K562 (cell line): ENCODE results near the gene DIP2C. TPM values are rescaled to one million over a fixed set of nuclear protein-coding genes. Genes with fewer than 3 reads are reported as not detected.
"Not testable (repeated sequence)": the region's sequence is repeated elsewhere in the genome, so short reads cannot be mapped to it uniquely, and the experiment has no call there.

ENCODE experiments used
- ATAC-seq: fragments of 200-7000 bp; cut with Tn5 transposase; 3 replicates; pipeline ENCODE4 v1.9.1; 2020; ENCODE audit warnings: moderate library complexity
- BruUV-seq: library from RNA; stranded (reverse); fragments of 400-500 nt; replicated peaks from 2 replicates; lab custom pipeline; 2021; lab: Mats Ljungman, UMichigan
- CTCF ChIA-PET: fragments of 300-600 bp; formaldehyde crosslinking; extraction: SDS; loops from one replicate; lab custom pipeline; 2021; ENCODE audit warnings: low intra/inter-chr PET ratio; lab: Yijun Ruan, JAX
- POLR2A ChIA-PET: fragments of 300-600, 350-650 bp; sonication (Branson Sonifier 250); formaldehyde crosslinking; extraction: SDS; loops from one replicate; lab custom pipeline; 2021; ENCODE audit warnings: antibody characterized with exemption, inconsistent platforms; lab: Yijun Ruan, JAX
- DNase-seq, 4 experiments: peaks; one replicate each; pipeline versions ENCODE4 v3.0.0 to v3.0.0-alpha.2; 2011 to 2018; ENCODE audit warnings: low spot score in 3 of 4, mixed read lengths in 3 of 4; ENCODE audit errors: extremely low read depth in 1 of 4
- FAIRE-seq: peaks from 2 replicates; lab custom pipeline; 2011; peaks lifted over from hg19 to GRCh38; lab: Jason Lieb, UNC
- H2AFZ ChIP-seq: 2 replicates; pipeline ENCODE4 v1.6.0; 2011; ENCODE audit warnings: low read depth, low read length, control low read depth, inconsistent platforms
- H3K27ac ChIP-seq: fragments of 200-600 bp; 3 replicates; pipeline ENCODE4 v1.8.0; 2011; ENCODE audit warnings: low read depth, mild to moderate bottlenecking, control low read depth, inconsistent platforms, low read length, moderate library complexity, mixed read lengths; ENCODE audit errors: extremely low read depth
- H3K27me3 ChIP-seq, 2 experiments: fragments of 300-600 bp in 1 of 2; 2 replicates in 1 of 2; 3 replicates in 1 of 2; pipeline versions ENCODE4 v1.6.0 to v1.8.0; 2011; ENCODE audit warnings: inconsistent platforms in 2 of 2, low read length in 2 of 2, mild to moderate bottlenecking in 1 of 2, mixed read lengths in 1 of 2, moderate library complexity in 1 of 2; ENCODE audit not compliant: control insufficient read depth in 2 of 2, insufficient read depth in 2 of 2
- H3K36me3 ChIP-seq: fragments of 300-600 bp; 3 replicates; pipeline ENCODE4 v1.8.0; 2011; ENCODE audit warnings: mild to moderate bottlenecking, low read length, inconsistent platforms; ENCODE audit not compliant: control insufficient read depth, insufficient read depth
- H3K4me1 ChIP-seq, 2 experiments: fragments of 200-600 bp in 1 of 2; replicated peaks in 1 of 2; 2 replicates in 1 of 2; 3 replicates in 1 of 2; pipeline versions ENCODE4 v1.5.1 to v1.8.0; 2011; ENCODE audit warnings: inconsistent platforms in 2 of 2, low read length in 2 of 2, mild to moderate bottlenecking in 1 of 2, mixed read lengths in 1 of 2, moderate library complexity in 1 of 2; ENCODE audit not compliant: control insufficient read depth in 2 of 2, insufficient read depth in 2 of 2
- H3K4me2 ChIP-seq: 2 replicates; pipeline ENCODE4 v1.6.1; 2011; ENCODE audit warnings: low read length, control low read depth, inconsistent platforms, mixed read lengths; ENCODE audit not compliant: insufficient read depth
- H3K4me3 ChIP-seq: fragments of 200-600 bp; sonication (generic), shearing (Covaris generic); 2 replicates; pipeline ENCODE4 v1.5.1; 2016; ENCODE audit warnings: control low read depth, inconsistent platforms
- H3K79me2 ChIP-seq: fragments of 200-600 bp; 3 replicates; pipeline ENCODE4 v1.8.0; 2011; ENCODE audit warnings: low read length, inconsistent platforms; ENCODE audit not compliant: control insufficient read depth, insufficient read depth
- H3K9ac ChIP-seq, 2 experiments: 2 replicates each; pipeline versions ENCODE4 v1.6.0 to v1.6.1; 2011; ENCODE audit warnings: low read depth in 2 of 2, low read length in 2 of 2, control low read depth in 1 of 2, inconsistent platforms in 1 of 2, mild to moderate bottlenecking in 1 of 2, mixed read lengths in 1 of 2; ENCODE audit not compliant: insufficient read depth in 1 of 2
- H3K9me1 ChIP-seq: one replicate; pipeline ENCODE4 v1.6.0; 2011; ENCODE audit warnings: inconsistent platforms, mild to moderate bottlenecking, low read length, moderate library complexity; ENCODE audit not compliant: control insufficient read depth, insufficient read depth
- H3K9me3 ChIP-seq: replicated peaks from 2 replicates; pipeline ENCODE4 v1.5.1; 2011; ENCODE audit warnings: low read depth, low read length, inconsistent platforms; ENCODE audit not compliant: control insufficient read depth, insufficient read depth
- H4K20me1 ChIP-seq: replicated peaks from 2 replicates; pipeline ENCODE4 v1.6.1; 2011; ENCODE audit warnings: low read length, inconsistent platforms, mixed read lengths; ENCODE audit not compliant: control insufficient read depth, insufficient read depth
- CREM ChIP-seq: IDR thresholded peaks from 2 replicates; pipeline ENCODE4 v1.6.1; 2014; ENCODE audit warnings: antibody characterized with exemption, low read depth
- TAF7 ChIP-seq: fragments of 450-650 bp; IDR thresholded peaks from 2 replicates; pipeline ENCODE4 v1.6.1; 2016; ENCODE audit warnings: missing genetic modification characterization, missing compliant biosample characterization
- TEAD4 ChIP-seq, 2 experiments: sonication (generic) in 1 of 2; formaldehyde crosslinking in 1 of 2; IDR thresholded peaks; 2 replicates each; pipeline versions ENCODE4 v1.6.1 to v1.8.0; 2012 to 2022; ENCODE audit warnings: borderline replicate concordance in 1 of 2, inconsistent platforms in 1 of 2, low read length in 1 of 2, mild to moderate bottlenecking in 1 of 2, missing genetic modification reagents in 1 of 2
- ZNF583 ChIP-seq: fragments of 250-450 bp; sonication (Bioruptor Pico); IDR thresholded peaks from 2 replicates; pipeline ENCODE4 v1.4.0; 2020
- WGBS: fragments of 100-300 bp; shearing (Covaris generic); methylation state at CpG from one replicate; pipeline ENCODE4 v1.1.6; 2016; ENCODE audit warnings: low coverage, mixed read lengths; ENCODE audit not compliant: insufficient coverage; ENCODE audit errors: missing lambda C conversion rate; 5-methylcytosine and 5-hydroxymethylcytosine counted together
- in situ Hi-C: fragments of 300-500 bp; cut with MboI; formaldehyde crosslinking; loops from 4 replicates; pipeline ENCODE4 v1.15.0; 2018; ENCODE audit warnings: inconsistent platforms, mixed read lengths
- intact Hi-C: fragments of 100-400 bp; cut with micrococcal nuclease; formaldehyde crosslinking; loops from 2 replicates; pipeline ENCODE4 v1.14.2; 2022
- polyA plus RNA-seq, 8 experiments: library from polyadenylated mRNA; depleted of rRNA in 4 of 8; stranded (reverse) in 5 of 8; unstranded in 3 of 8; fragments of >200 nt; fragmentation: Nextera tagmentation in 2 of 8; fragmentation: Illumina TruSeq in 1 of 8; extraction: Ambion mirVana in 2 of 8; extraction: Trizol in 1 of 8; gene quantifications; 2 replicates each; pipeline versions ENCODE4 v1.2.1 to v1.2.3, GENCODE V29; 2011 to 2014; ENCODE audit warnings: inconsistent platforms in 1 of 8, missing spikeins in 1 of 8
- total RNA-seq, 7 experiments: library from RNA; depleted of rRNA in 6 of 7; stranded (reverse); fragments of >200 nt in 6 of 7; fragmentation: Illumina TruSeq in 2 of 7; extraction: Trizol in 2 of 7; gene quantifications; 2 replicates each; pipeline versions ENCODE4 v1.2.1 to v1.2.3, GENCODE V29; 2011 to 2021; ENCODE audit warnings: low replicate concordance in 1 of 7
- TF ChIP-seq, protein P1 (sequence below): fragments of 450-650 bp; IDR thresholded peaks from 2 replicates; pipeline ENCODE4 v1.6.1; 2016; ENCODE audit warnings: antibody characterized with exemption
- TF ChIP-seq, protein P2 (sequence below): sonication (generic); formaldehyde crosslinking; IDR thresholded peaks from 2 replicates; pipeline ENCODE4 v1.8.0; 2022; ENCODE audit warnings: missing genetic modification reagents, mild to moderate bottlenecking, moderate library complexity, borderline replicate concordance

The DIP2C gene
- total and polyA plus RNA-seq, 9 of the 15 experiments (the other 6 are each of a cell fraction or from before 2014, with no cell fraction given), result 0.01 TPM; not detected in 8

DNA sequence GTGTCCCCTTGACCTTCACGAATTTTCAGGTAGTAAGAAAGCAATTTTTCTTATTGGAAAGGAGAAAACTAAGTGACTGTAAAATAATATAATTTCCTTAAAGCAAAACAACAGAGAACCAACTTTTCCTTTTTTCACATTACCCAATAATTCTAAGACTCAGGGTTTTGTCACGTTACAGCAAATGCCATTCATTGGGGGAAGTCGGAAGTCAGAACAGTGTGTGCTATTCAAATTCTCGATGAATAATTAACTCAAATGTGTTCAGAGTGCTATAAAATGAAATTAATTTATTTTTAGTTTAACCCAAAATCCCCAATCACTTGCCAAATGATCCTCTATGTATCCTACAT, 40.0 kb downstream of the DIP2C start (continued):
- TF ChIP-seq, protein P1, sequence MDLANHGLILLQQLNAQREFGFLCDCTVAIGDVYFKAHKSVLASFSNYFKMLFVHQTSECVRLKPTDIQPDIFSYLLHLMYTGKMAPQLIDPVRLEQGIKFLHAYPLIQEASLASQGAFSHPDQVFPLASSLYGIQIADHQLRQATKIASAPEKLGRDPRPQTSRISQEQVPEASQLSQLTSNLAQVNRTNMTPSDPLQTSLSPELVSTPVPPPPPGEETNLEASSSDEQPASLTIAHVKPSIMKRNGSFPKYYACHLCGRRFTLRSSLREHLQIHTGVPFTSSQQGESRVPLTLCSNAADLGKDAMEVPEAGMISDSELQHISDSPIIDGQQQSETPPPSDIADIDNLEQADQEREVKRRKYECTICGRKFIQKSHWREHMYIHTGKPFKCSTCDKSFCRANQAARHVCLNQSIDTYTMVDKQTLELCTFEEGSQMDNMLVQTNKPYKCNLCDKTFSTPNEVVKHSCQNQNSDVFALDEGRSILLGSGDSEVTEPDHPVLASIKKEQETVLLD, result no peak
- no peak for TF ChIP-seq ZNF583
- TF ChIP-seq, protein P2, sequence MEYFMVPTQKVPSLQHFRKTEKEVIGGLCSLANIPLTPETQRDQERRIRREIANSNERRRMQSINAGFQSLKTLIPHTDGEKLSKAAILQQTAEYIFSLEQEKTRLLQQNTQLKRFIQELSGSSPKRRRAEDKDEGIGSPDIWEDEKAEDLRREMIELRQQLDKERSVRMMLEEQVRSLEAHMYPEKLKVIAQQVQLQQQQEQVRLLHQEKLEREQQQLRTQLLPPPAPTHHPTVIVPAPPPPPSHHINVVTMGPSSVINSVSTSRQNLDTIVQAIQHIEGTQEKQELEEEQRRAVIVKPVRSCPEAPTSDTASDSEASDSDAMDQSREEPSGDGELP, result no peak
- no peak for TF ChIP-seq CREM
- no peak for TF ChIP-seq TEAD4 (IDR thresholded peaks at IDR 0.05; ENCODE audit: low read length)
- no peak for TF ChIP-seq TEAD4 (CRISPR knock-in tag; IDR thresholded peaks at IDR 0.05; ENCODE audit: borderline replicate concordance)
- no peak for TF ChIP-seq TAF7

DNA sequence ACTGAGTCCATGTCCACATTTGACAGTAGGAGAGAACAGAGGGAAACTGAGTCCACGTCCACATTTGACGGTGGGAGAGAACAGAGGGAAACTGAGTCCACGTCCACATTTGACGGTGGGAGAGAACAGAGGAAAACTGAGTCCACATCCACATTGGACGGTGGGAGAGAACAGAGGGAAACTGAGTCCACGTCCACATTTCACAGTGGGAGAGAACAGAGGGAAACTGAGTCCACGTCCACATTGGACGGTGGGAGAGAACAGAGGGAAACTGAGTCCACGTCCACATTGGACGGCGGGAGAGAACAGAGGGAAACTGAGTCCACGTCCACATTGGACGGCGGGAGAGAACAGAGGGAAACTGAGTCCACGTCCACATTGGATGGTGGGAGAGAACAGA, 42.4 kb downstream of the DIP2C start:
- DNase-seq, CTCF ChIA-PET, FAIRE-seq, H2AFZ ChIP-seq, H3K9ac ChIP-seq, H3K36me3 ChIP-seq, H4K20me1 ChIP-seq, POLR2A ChIA-PET, in situ Hi-C loops, H3K4me3 ChIP-seq, H3K9me1 ChIP-seq, BruUV-seq, H3K4me2 ChIP-seq, H3K9me3 ChIP-seq, H3K27ac ChIP-seq, ATAC-seq, H3K4me1 ChIP-seq, intact Hi-C loops, H3K79me2 ChIP-seq: not testable (repeated sequence)
- H3K27me3 ChIP-seq, result peaks cover 0 to 20% of the 10 kb centered on the region in 2 experiments; a peak in 3 of 5 replicates
- WGBS, result 4% methylated on average over 7 of the region's 15 CpGs
